HG03457 (cell line): Measurements from ENCODE around the gene PZP.
"Not testable (repeated sequence)": the region's sequence is repeated elsewhere in the genome, so short reads cannot be mapped to it uniquely, and the experiment has no call there.

Source experiments
- ATAC-seq: cut with Tn5 transposase; IDR thresholded peaks from one replicate; pipeline ENCODE4 v1.9.1; 2021; ENCODE audit warnings: moderate number of reproducible peaks; ENCODE audit not compliant: unreplicated experiment

Gene PZP

DNA sequence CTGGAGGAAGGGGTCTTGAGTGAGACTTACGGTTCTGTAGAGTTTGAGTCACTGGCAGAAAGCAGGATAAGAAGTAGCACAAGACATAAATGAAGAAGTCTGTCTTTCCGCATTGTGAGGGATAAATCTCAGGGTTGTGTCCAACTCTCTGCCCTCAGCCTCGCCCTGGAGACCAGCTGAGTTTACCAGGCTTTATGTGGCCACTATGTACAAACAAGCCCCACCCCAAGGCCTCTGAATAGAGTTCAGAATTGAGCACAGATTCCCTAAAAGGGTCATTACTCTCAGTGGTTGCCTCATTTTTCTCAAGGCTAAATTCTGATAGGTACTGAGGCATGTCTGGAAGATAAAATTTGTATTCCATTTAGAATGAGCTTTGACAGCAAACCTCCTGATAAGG lies at the start of gene PZP:
Gene PZP (minus strand): TSS at position 167 of the 400 bp plus-strand sequence. CDS start 54 bp downstream, at position 113.
- no peak for ATAC-seq

DNA sequence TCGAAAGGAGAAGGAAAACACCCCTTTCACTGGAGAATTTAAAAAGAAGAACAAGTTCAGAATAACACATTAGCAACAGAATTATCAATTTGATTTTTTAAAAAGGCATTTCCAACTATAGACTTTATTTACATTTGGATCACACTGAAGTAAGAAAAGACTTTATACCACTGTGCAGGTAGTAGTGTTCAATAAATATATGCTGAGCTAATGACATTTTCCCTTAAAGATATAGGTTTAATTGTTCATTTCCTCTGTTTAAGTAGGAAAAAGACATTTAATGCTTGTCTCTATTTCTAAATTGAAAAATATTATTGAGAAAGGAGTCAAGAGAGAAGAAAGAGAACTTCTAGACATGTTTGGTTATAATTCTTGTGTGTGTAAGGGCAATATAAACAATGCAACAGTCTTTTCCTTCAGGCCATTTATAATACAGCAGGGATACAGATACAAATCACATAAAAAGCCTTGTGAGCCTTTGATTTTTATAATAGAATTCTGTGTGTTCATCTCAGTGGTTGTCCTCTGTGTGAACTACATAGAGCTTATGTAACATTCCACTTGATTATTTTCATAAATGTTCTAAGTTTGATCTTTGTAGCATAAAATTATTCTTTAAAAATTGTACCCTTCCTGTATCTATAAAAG lies 48.7 kb upstream of the PZP start:
- no peak for ATAC-seq

DNA sequence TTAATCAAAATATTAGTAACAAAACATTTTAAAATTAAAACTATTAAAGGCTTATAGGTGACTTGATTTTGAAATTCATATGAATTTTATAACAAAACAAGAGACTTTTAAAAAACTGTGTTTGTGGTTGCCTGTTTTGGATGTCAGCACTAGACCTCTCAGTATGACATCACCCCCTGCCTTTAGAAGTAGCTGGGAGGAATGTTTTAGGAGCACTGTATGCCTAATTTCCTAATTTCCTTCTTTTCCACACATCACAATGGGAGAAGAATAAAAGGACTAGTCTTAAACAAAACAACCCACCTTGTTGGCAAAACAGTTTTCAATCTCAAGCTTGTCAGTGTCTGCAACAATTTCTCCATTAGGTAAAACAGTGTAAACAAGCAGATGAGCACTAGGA lies 48.1 kb upstream of the PZP start:
- ATAC-seq: no peak

DNA sequence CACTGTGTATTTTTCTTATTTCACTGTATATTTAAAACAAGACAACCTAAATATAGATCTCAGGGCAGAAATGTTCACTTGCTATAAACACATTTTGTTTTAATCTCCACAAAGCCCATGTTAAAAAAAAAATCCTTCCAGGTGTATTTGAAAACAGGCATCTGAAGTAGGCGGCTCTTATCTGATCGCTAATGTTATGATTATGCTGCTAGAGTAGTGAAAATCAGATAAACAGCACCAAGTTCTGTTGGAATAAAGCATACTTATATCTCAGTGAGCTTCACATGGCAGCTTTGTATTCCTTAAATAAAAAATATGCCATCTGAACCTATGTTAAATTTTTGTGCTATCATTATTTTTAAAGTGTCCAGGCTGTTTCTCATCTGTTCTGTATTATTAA lies 47.6 kb upstream of the PZP start:
- ATAC-seq: no peak

DNA sequence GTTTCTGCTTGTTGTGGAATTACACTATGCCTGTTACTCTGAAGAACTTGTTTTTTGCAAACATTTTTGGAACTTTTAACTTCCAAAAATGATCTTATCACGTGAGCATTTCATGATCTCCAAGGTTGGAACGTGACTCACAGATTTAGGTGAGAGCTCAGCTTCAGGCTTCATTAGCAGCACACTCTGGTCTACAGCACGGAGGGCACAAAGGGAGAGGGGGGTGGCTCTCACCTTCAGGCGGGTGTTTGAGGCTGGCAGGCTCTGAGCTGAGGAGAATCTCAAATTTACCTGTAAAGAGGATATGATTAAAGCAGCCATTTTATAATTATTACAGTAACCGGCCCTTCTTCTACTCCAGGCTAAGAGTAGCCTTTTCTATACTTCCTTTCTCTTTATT lies 45.3 kb upstream of the PZP start:
- no peak for ATAC-seq

DNA sequence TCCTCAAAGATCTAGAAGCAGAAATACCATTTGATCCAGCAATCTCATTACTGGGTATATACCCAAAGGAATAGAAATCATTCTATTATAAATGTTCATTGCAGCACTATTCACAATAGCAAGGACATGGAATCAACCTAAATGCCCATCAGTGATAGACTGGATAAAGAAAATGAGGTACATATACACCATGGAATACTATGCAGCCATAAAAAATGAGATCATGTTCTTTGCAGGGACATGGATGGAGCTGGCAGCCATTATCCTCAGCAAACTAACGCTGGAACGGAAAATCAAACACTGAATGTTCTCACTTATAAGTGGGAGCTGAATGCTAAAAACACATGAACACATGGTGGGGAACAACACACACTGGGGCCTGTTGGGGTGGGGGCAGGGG lies 44.6 kb upstream of the PZP start:
- ATAC-seq: not testable (repeated sequence)

DNA sequence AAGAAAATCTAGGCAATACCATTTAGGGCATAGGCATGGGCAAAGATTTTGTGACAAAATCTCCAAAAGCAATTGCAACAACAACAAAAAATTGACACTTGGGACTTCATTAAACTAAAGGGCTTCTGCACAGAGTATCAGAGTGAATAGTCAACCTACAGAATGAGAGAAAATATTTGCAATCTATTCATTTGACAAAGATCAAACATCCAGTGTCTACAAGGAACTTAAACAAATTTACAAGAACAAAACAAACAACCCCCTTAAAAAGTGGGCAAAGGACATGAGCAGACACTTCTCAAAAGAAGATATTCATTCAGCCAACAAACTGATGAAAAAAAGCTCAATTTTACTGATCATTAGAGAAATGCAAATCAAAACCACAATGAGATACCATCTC lies 44.1 kb upstream of the PZP start:
- no peak for ATAC-seq

DNA sequence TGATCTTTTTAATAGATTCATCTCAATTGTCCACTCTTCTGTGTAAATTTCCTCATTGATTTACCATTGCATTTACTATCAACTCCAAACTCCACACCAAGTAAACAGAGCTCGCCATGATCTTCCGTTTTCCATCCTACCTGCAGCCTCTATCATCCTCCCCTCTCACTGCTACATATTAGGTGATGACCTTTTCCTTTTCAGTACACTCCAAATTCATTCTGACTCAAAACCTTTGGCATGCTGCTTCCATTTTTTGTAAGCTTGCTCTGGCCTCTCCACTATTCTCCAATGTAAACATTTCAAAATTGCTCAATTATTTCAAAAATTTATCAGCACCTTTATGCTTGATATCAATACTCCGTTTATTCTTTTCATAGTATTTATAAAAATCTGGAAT lies 40.2 kb upstream of the PZP start:
- no peak for ATAC-seq

DNA sequence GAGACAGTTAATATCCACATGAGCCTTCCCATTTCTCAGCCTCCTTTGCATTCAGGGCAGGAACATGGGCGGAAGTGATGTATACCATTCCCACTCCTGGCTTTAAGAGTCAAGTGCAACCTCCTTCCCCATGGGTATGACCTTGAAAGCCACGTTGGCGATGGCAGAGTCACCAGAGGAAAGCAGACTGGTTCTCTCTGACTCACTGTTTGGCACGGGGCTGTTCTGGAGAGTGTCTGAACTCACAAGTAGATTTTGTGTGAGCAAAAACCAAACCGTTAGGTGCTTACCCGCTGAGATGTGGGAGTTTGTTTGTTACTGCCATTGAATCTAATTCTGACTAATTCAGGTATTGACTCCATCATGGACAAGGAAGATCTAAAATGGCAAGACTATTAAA lies 36.7 kb upstream of the PZP start:
- no peak for ATAC-seq

DNA sequence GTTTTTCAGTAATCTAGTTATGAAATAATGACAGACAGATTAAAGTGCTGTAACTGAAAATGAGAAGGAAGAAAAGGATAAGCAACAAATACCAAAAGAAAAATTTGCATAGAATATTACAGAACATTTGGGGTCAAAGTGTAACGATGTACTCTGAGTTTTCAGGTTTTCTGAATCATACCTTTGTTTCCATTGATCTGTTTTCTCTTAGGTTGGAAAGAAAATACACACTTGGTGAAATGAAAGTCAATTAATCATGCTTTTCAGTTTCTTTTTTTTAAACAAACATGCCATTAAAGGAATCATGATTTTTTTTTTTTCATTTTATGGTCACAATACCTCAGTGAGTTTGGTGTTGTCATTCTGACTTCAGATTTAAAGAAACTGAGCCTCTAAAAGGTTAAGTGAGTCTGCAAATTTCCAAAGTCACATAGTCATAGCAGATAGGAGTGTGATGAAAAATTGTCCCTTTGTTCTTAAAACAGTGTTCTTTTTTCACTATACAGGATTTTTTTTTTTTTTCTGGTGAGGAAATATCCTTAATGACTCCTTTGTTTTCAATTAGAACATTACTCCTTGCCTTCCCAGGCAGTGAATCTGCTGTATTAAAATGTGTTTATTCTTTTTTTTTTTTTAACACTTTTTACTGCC lies 35.9 kb upstream of the PZP start:
- no peak for ATAC-seq

DNA sequence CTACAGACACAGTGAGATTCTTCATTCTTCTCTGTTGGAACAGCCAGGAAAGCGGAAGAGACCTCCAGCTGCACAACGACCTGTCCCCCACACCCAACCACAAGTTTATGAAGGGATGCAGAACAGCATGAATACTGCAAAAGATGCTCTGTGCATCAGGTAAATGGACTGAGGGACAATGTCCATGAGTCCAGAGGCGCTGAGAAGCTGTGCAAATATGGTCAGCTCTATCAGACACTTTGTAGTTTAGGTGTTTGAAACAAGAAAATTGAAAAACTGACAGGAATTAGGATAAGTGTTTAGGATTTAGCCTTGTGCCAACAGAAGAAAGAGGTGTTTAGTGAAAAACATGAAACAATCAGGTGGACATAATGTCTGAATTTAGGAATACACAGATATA lies 33.1 kb upstream of the PZP start:
- no peak for ATAC-seq

DNA sequence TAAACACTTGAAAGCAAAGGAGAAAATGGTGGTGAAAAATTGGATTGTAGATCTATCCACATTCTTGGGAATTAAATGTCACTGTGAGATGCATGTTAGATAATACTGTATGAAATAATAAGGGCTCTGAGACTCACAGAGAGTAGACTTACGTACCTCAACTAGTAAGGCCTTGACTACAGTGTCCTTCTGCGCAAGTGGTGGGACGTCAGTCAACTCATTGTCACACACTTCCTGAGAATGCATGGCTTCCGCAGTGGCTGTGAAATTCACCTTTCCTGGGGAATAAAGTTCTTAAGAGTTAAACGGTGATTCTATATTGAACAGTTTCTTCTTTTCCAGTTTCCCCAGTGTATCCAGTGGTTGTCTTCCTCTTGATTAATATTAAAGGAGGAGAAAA lies 32.6 kb upstream of the PZP start:
- no peak for ATAC-seq

DNA sequence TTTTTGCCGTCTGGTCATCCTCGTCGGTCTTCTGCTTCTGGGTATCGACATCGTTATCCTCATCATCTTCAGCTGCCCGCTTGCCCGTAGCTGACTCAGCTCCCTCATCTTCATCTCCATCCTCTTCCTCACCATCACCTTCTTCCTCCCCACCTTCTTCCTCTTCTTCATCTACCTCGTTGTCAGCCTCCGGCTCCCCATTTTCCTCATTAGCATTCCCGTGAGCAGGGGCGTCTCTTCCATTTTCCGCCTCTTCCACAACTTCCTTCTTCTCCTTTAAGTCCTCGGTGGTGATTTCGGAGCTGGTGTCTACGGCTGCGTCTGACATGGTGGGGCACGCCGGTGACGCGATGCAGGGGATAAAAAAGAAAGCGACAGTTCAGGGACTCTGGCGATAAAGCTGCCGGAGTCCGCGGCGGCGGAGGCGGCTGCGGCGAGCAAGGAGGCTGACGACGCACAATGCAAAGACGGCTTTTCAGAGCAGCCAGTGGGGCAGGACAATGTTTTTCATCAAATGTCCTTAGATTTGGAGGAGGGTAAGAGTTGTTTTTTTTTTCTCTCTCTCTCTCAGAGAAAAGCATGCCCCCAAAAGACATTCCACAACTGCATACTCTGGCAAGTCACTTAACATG lies 31.9 kb upstream of the PZP start:
- not testable (repeated sequence) for ATAC-seq

DNA sequence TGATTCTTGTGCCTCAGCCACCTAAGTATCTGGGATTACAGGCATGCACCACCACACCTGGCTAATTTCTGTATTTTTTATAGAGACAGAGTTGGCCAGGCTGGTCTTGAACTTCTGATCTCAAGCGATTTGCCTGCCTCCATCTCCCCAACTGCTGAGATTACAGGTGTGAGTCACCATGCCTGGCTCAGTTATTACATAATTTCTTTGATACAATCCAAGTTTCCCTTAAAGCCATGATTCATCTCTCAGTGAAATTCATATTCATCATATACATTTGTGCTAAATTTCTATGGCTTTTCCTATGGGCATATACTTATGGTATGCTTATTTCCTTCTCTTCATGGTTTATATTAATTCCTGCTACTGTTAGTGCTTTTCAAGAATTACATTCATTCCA lies 29.1 kb upstream of the PZP start:
- ATAC-seq: no peak

DNA sequence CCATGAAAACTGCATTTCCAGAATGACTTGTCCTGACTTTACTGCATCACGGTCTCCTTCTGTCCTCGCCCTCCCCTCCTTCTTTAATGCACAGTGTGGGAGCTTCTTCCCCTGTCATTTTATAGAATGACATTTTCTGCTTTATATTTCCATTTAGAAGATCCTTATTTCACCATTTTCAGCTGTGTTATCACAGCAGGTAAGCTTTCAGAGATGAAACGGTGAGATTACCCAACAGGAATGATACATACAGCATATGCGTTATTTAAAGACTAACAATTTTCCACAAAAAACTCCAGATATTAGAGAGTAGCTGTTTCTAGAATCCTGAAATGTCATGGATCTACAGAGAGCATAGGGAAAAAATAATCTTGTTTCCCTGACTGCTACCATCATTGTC lies 27.3 kb upstream of the PZP start:
- ATAC-seq: no peak

DNA sequence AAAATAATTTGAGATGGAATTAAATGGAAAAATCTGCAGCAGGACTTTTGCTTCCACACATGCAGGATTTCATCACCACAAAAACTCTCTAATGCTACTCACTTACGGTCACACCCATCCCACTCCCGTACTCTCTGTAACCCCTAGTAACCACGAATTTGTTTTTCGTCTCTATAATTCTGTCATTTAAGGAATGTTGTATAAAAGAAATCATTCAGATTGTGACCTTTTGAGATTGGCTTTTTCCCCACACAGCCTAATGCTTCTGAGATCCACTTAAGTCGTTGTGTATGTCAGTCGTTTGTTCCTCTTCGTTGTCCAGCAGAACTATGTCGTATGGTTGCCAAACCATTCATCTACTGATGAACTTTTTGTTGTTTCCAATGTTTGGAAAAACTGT lies 19.8 kb upstream of the PZP start:
- ATAC-seq: no peak

DNA sequence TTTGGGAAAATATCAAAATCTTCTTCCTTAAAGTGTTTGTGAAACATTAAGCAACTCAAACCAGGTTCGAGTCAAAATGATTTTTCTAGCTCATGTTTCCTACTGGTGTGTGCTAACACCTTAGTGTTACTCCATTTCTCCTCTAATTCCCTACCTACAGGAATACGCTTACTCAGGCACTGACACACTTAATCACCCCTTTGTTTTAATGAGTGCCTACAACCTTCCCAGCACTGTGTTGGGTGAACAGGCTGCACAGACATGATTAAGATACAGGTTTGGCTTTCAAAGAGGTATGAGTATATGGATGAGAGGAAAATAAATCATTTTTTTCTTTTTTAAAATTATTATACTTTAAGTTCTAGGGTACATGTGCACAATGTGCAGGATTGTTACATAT lies 15.6 kb upstream of the PZP start:
- no peak for ATAC-seq

DNA sequence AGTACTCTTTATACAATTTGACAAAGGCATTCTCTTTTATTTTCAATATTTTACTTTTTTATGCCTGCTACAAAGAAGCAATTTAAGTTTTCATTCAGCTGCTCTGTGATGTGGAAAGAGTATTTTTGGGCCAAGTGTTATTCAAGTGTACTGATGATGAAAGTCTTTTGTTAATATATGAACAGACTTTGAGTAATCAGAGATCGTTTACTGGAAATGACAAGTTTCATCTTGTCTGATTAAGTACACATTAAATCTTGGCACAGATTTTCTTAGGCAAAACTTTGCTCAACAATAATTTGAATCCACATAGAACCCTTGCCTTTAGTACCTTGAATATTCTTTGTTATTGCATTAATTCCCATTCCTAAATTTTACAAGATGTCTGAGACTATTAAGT lies 13.3 kb upstream of the PZP start:
- no peak for ATAC-seq

DNA sequence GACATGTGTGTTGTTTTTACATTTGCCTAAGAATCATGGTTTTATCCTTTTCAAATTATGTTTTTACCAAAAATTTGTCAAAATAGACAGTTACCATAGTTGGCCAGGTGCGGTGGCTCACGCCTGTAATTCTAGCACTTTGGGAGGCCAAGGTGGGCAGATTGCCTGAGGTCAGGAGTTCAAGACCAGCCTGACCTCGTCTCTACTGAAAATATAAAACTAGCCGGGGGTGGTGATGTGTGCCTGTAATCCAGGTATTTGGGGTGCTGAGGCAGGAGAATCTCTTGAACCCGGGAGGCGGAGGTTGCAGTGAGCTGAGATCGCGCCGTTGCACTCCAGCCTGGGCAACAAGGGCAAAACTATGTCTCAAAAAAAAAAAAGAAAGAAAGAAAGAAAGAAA lies 12.8 kb upstream of the PZP start:
- ATAC-seq: not testable (repeated sequence)

DNA sequence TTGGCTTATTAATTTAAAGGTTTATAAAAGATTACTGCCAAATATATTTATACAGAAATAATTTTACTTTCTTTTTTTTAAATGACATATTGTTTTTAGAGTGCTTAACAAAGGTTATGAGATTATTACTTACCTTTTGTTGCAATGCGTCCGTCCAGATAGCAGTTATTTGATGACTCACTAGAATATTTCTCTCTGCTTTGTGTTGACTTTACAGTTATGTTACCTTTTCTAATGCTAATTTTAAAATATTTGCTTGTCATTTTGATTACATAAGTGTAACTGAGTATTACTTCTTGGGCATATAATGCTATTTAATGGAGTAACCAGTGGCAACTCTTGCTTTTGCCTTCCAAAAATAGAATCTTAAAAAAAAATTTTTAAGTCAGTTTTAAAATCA lies 6.3 kb upstream of the PZP start:
- no peak for ATAC-seq

DNA sequence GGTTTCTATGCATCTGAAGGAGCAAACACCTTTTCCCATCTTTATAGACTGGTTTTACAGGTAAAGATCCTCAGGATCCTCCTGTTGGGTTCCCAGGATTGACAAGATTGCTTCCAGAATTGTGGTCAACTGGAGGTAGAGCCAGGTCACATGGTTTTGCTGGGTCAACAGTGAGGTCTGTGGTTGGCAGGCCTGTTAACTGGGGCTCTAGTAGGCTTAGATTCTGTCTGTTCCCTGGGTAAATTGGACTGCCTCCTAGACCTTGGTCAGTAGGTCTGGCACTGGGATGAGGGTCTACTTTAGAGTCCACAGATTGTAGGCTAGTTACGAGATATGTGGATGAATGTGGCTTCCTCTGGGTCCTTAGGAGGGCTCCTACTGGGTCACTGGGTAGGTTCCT lies 3.5 kb upstream of the PZP start:
- ATAC-seq: no peak

DNA sequence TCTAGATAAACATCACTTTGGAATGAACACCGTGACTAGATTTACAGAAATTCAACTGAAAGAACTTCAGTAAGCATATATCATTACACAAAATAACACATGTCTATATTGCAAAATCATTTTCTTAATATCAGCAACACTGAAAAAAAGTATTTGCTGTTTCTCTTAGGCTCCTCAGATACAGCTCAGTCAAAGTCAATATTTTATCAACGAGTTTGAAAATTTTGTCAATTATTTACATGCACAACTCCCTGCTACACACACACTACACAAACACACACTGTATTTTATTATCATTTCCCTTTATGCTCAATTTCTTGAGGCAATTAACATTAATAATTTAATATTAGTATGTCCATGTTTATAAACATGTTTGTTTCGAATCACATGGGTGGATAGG lies 3.8 kb downstream of the PZP start:
- ATAC-seq: no peak

DNA sequence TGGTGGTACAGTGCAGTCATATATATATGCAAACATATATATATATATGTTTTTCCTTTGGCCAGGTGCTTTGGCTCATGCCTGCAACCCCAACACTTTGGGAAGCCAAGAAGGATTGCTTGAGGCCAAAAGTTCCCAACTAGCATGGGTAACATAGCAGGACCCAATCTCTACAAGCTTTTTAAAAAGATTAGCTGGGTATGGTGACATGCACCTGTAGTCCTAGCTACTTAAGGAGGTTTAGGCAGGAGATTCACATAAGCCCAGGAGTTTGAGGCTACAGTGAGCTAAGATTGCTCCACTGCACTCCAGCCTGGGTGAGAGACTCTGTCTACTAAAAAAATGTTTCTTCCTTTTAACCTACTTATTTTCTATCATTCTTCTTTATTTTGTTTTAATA lies 10.2 kb downstream of the PZP start:
- ATAC-seq: no peak
